HG03558 (cell line): ENCODE measurements around the gene NCAM1.

Experiments
- ATAC-seq: cut with Tn5 transposase; IDR thresholded peaks from one replicate; pipeline ENCODE4 v1.9.1; 2021; ENCODE audit warnings: moderate number of reproducible peaks; ENCODE audit not compliant: unreplicated experiment; ENCODE audit errors: extremely low read depth

NCAM1 gene

DNA sequence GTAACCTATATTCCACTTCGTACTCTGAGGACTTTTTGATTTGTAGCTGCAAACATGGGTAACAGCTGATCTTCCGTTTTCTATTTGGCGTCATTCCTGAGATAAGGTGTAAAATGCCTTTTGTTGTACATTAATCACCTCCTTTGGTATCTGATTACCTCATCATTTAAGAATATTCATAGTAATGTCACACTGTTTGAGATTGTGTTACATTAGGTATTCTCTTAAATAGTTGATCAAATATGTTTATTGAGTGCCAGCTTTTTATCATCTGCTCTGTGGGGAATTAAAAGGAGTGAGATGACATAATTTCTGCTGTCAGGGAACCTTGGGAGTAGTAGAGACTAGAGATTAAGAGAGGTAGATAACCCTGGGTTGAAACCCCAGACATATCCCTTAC is 5.9 kb downstream of the NCAM1 start:
- no peak for ATAC-seq

DNA sequence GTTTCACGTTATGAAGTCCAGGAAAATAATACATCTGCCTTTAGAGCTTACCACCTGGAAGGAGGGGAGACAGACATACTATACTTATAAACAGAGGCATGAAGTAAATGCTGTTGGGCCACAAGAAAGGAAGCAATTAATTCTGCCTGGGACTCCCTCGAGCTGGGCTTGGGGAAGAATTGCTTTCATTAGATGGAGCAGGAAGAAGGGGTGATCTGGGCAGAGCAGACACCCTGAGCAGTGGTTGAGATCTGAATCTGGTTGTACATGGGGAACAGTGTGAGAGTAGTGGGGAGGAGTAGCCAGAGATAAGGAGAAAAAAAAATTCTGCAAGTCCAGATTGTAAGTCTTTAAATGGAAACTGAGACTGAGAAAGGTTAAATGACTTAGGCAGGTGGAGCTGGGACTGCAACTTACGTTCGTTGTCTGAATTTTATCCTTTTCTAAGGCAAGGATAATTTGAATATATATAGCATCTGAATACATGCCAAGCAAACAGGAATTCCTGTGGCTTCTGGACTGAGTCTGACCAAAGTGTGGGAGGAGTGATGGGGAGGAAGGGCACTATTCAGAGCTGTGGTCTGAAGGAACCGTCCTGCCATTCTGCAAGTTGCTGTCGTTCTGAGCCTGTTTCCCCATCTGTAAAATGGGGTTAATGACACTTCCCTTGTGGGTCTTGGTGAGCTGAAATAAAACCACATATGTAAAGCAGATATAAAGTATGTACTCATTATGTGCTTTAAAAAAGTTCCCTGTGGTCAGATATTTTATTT is 7.9 kb downstream of the NCAM1 start:
- no peak for ATAC-seq

- ATAC-seq = no peak
These were observed 10.0 kb downstream of the NCAM1 start for GRCh38 chr11:112971195-112971594.

DNA sequence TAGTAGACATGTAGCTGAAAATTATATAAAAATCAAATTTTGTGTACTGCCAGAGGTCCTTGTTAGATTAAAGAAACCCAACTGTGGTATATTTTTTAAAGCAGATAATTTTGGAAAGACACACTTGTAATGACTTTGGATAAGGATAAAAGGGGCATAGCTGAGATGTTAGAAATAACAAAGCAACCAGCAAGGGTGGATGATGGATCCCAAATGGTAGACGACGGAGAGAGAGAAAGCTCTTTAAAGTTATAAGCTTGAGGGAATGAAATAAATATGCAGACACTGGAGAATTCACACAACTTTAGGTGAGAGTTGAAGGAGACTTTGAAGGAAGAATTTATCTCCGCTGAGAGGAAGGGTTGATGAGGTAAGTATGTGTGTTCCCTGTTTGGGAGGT is 10.6 kb downstream of the NCAM1 start:
- no peak for ATAC-seq

- no peak for ATAC-seq
These were observed 11.4 kb downstream of the NCAM1 start for GRCh38 chr11:112972399-112973145.

DNA sequence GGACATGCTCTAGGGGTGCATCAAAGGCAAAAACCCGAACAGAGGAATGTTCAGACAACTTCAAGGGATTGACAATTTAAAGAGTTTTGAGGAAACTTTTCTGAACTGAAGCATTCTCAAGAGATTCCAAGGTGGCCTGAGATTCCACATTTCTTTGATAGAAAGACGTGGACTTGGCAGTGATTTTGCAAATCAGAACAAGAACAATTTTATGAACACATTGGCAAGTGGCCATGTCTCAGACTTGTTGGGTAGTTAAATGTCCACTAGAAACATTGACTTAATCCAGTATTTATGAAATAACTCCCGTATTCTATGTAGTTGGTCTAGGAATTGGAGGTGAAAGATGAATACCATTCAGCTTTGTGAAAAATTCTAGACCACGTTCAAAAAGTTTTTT is 13.8 kb downstream of the NCAM1 start:
- no peak for ATAC-seq

DNA sequence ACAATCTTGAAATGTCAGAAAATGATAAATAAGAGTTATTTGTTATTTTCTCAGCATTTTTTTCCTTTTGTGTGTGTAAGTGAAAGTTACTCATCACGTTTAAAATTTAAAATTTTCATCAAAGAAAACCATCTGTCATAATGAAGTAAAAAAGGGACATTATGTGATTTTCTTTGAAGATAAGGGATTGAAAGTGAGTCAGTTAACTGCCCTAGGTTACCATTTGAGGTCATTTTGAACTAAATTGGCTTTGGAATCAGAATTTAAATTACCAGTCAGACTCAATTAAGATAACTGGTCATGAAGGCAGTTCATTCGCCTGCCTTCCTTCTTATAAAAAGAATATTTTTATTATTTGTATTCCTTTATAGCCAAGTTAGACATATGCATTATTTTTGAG is 14.3 kb downstream of the NCAM1 start:
- no peak for ATAC-seq

DNA sequence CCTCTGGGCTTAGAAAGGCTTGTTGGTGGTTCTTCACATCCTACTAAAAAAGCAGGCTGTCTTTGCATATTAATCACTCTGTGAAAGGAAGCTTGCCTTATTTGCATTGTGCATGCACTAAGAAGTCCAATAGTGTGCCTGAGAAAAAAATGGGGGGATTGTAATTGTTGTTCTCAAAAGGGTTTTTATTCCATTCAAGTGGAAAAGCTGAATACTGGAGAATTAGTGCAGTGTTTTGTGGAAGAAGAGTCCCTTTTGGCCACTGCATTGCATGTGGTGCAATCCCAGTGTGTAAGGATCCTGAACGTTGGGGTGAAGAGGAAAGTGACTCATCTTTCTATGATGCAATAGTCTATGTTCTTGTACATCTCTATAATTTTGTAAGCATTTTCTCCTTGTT is 16.5 kb downstream of the NCAM1 start:
- no peak for ATAC-seq

GRCh38 chr11:112983887-112984286 is 22.7 kb downstream of the NCAM1 start:
- no peak for ATAC-seq

DNA sequence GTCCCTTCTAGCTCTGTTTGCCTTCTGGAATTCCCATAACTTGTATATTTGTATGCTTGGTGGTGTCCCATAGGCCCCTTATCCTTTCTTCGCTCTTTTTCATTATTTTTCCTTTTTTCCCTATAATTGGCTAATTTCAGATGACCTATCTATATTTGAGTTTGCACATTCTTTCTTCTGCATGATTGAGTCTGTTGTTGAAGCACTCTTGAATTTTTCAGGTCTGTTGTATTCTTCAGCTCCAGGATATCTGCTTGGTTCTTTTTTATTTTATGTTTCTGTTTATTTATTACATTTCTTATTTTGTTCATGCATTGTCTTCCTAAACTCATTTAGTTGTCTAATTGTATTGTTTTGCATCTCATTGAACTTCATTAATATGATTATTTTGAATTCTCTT is 28.0 kb downstream of the NCAM1 start:
- no peak for ATAC-seq

DNA sequence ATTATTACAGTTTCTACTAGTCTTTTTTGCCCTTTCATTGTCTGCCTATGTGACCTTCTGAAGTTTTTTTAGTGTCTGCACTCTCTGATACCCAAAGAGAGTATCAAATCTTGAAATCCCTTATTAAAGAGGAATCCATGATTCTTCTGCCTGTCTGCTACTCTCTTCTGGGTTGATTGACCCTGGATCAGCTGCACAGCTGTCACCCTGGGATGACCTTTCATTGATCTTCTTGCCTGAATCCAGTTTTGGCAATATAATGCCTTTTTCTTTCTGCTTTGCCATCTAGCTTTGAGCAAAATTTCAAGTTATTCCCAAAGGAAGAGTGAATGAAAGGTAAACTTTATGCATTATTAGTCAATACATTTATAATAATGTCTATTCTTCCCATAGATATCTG is 32.6 kb downstream of the NCAM1 start:
- no peak for ATAC-seq

DNA sequence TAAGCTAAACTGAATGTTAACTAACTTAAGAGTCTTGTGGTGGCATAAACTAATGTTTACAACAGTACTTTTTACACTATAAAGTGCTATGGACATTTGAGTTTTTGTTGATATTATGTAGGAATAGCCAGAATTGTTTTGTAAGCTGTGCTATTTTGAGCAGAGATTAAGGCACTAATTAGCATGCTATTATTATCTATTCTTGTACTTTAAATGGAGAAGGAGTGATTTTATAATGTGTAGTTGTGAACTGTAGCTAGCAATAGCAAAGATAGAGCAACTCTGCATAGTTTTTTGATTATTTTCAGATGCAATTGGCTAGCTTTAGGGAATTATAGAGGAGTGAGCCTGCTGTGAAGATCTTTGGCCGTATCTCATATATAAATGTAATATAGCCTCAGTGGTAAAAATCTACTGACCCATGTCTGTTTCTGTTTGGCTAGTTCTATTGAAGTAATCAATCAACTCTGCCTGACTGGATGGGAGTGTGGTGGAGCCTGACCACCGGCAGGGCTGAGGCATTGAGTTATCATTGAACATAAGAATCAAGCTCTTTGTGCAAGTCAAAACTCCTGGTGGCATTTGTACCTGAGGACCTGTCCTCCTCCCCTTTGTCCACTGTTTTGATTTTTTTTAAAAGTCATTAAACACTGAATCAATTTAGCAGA is 34.3 kb downstream of the NCAM1 start:
- ATAC-seq = no peak

- no peak for ATAC-seq
These were observed 35.8 kb downstream of the NCAM1 start for GRCh38 chr11:112996994-112997393.

DNA sequence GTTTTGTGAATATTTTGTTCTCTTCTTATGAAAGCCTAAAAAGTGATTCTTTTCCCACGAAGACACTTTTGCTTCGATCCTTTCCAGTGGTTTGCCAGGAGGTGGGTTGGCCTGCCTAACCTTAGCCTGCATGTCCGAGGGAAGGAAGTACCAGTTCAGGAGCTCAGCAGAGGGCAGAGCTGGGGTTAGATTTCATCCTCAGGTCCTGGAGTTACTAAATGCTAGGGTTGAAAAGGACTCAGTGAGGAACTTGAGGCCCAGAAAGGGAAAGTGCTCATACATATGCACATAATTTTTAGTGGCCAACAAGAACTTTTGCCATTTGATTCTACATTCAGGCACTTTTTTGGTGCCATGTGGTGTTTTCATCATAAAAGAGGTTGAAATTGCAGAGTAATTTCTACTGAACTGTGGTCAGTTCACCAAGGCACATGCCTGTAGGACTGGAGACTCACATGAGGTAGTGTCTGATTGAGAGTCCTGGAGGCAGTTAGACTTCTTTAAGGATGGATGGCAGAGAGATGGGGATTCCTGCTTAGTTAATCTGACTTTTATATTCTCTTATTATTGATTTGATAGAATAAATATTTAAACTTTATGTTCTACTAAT is 36.7 kb downstream of the NCAM1 start:
- no peak for ATAC-seq

GRCh38 chr11:112999520-112999919 is 38.3 kb downstream of the NCAM1 start:
- no peak for ATAC-seq

GRCh38 chr11:113001709-113002108 is 40.5 kb downstream of the NCAM1 start:
- ATAC-seq = no peak

GRCh38 chr11:113006896-113007445 is 45.8 kb downstream of the NCAM1 start:
- no peak for ATAC-seq

- no peak for ATAC-seq
These were observed 53.3 kb downstream of the NCAM1 start for GRCh38 chr11:113014262-113015097.

DNA sequence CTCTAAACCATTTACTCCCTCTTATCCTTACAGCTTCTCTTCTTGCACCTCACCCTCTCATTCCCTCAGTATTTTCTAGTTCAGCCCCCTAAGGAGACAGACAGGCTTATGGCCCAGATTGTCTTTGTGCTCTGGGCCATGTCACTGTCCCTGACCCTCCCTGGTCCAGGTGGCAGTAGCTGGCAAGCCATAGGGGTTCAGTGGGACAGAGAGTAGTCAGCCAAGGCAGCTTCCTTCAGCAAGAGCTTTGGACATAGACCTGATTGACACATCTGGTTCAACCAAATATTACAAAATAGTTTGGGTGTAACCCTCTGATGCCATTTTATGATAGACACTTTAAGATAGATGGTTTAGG is 53.9 kb downstream of the NCAM1 start:
- no peak for ATAC-seq

DNA sequence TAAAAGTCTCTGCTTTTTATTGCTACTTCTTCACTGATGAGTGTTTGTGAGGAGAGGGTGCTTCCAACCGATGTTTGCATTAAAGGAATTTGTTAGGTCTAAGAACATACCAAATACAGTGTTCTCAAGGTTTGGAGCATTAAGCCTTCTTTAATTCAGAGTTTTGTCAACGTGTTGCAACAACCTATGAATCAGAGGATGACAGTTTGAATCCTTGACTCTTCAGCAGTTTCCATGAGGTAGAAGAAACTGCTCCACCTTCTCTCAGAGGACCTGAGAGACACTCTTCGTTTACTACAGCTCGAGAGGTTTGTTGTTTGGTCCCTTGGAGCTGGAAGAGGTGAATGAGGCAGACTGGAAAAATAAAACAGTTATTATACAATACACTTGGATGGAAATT is 55.7 kb downstream of the NCAM1 start:
- no peak for ATAC-seq
